Uterus (tissue), 4 donors: Measurements from ENCODE around the gene NR4A3. TPM values are rescaled to one million over a fixed set of nuclear protein-coding genes. Genes with fewer than 3 reads are reported as not detected.

Experiments
- DNase-seq, 2 donors: peaks; one replicate each; pipeline ENCODE4 v3.0.0-alpha.2; 2019 to 2020
- H3K27ac ChIP-seq, 2 donors: fragments of 200-600 bp; sonication (generic); 1 replicate in 1 of 2; 2 replicates in 1 of 2; pipeline ENCODE4 v1.5.1; 2016 to 2018
- H3K27me3 ChIP-seq, 2 donors: fragments of 200-600 bp; sonication (generic); one replicate each; pipeline ENCODE4 v1.5.1; 2018 to 2019; ENCODE audit warnings: control low read depth in 1 of 2
- H3K36me3 ChIP-seq, 2 donors: fragments of 200-600 bp; sonication (generic); one replicate each; pipeline ENCODE4 v1.5.1; 2019; ENCODE audit warnings: control low read depth in 1 of 2
- H3K4me1 ChIP-seq, 2 donors: fragments of 200-600 bp; sonication (generic); one replicate each; pipeline ENCODE4 v1.5.1; 2018 to 2019; ENCODE audit warnings: control low read depth in 1 of 2
- H3K4me3 ChIP-seq, 2 donors: fragments of 200-600 bp; sonication (generic); 1 replicate in 1 of 2; 2 replicates in 1 of 2; pipeline ENCODE4 v1.5.1; 2018 to 2019; ENCODE audit warnings: mild to moderate bottlenecking in 1 of 2
- H3K9me3 ChIP-seq, 2 donors: fragments of 200-600 bp; sonication (generic); one replicate each; pipeline ENCODE4 v1.5.1; 2019; ENCODE audit warnings: control low read depth in 1 of 2
- POLR2A ChIP-seq, 2 donors: fragments of 450-650 bp; IDR thresholded peaks; one replicate each; pipeline ENCODE4 v1.6.1; 2016; ENCODE audit warnings: antibody characterized with exemption in 2 of 2, mild to moderate bottlenecking in 1 of 2, moderate library complexity in 1 of 2
- intact Hi-C: fragments of 100-400 bp; cut with DNase I; formaldehyde crosslinking; loops from one replicate; pipeline ENCODE4 v1.15.1; 2023; ENCODE audit warnings: low total_unique reads
- total RNA-seq, 4 donors: library from RNA; depleted of rRNA in 3 of 4; stranded (reverse); fragments of >200 nt in 3 of 4; gene quantifications; one replicate each; pipeline versions ENCODE4 v1.1.0 to v1.2.4, GENCODE V29; 2014 to 2023
- TF ChIP-seq, protein P1 (sequence below), 4 experiments: fragments of 200-600 bp in 2 of 4; fragments of 450-650 bp in 2 of 4; sonication (generic) in 2 of 4; IDR thresholded peaks; one replicate each; pipeline ENCODE4 v1.5.1; 2016 to 2019; ENCODE audit warnings: antibody characterized with exemption in 4 of 4, mild to moderate bottlenecking in 2 of 4, moderate library complexity in 1 of 4
- donor health status: DM: yes; HTN: yes; CAD: no.

Gene NR4A3
- total RNA-seq, 4 donors from 2014 or later, result under 0.01 to 5.5 (median 2.0) TPM

DNA sequence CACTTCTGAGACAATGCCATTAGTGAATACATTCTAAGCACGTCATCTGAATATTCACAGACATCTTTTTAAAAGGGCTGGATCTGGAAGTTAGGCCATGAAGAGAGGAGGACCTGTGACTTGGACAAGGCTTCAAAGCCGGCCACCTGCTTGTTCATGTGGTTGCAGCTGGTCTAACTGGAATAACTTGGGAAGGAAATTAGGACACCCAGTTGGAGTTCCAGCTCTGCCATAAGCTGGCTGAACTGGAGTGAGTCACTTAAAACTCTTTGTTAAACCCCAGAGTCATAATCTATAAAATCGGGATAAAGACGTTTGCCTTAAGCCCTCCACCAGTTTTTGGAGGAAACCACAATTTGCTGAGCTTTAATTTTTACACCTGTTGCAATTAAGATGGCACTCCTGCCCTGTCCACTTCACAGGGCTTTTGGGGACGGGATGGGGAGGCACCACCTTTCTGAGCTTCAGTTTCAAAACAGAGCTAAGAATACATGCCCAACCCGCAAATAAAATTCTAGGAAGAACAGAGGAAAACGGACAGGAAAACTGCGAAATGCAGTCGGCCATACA lies 84.2 kb downstream of the NR4A3 start:
- Histone ChIP-seq H3K27ac (peak overlapping the region; percentile 94 to 96), H3K4me3 (peak overlapping the region; percentile 69 to 78), H3K36me3 (no peaks in the 10 kb centered on the region), H3K9me3 (no peaks in the 10 kb centered on the region), H3K4me1 (no peaks in the 10 kb centered on the region), H3K27me3 (no peaks in the 10 kb centered on the region)
- DNase-seq, result no peak
- intact Hi-C loops, result no loop called here
- TF ChIP-seq, protein P1, sequence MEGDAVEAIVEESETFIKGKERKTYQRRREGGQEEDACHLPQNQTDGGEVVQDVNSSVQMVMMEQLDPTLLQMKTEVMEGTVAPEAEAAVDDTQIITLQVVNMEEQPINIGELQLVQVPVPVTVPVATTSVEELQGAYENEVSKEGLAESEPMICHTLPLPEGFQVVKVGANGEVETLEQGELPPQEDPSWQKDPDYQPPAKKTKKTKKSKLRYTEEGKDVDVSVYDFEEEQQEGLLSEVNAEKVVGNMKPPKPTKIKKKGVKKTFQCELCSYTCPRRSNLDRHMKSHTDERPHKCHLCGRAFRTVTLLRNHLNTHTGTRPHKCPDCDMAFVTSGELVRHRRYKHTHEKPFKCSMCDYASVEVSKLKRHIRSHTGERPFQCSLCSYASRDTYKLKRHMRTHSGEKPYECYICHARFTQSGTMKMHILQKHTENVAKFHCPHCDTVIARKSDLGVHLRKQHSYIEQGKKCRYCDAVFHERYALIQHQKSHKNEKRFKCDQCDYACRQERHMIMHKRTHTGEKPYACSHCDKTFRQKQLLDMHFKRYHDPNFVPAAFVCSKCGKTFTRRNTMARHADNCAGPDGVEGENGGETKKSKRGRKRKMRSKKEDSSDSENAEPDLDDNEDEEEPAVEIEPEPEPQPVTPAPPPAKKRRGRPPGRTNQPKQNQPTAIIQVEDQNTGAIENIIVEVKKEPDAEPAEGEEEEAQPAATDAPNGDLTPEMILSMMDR (IDR thresholded peaks at IDR 0.05), result no peak
- no peak for TF ChIP-seq POLR2A (IDR thresholded peaks at IDR 0.05)

DNA sequence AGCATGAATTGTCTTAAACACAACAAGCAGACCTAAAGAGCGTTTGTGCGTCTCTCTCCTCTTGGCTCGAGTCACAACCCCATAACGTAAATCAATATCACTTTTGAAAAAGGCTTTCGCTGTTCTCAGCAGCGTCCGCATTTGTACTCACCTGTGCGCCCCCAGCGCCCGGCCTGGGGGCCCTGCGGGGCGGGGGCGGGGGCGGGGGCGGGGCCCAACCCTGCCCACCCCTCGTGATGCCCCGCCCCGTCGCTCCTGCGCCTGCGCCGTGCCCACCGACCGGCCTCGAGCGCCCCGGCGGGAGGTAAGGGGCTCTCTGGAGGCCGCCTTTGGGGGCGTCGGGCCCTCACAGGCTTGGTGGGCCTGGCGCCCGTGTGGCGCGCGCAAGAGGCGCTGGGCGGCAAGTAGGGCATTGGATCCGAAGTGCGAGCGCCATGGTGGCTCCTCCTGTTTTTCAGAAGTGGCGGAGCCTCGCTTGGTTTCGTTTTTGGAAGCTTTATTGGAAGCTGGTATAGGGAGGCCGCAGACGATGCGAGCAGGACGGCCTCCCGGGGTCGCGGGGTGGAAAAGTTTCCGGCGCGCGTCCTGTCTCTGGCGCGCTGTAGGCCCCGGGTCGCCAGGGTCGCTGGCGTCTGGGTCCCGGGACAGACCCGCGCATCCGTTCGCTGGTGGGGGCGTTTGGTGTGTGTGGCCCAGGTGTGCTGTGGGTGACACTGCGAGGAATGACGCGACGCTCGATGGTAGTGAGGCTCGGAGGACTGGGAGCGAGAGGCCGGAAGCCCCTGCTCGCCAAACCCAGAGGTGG lies 84.9 kb downstream of the NR4A3 start, which contains the start of gene STX17:
STX17 (plus strand) TSS at position 252 of the 805 bp plus-strand sequence. CDS start 8,586 bp downstream, outside the sequence.
- Histone ChIP-seq H3K9me3 (no peaks in the 10 kb centered on the region), H3K36me3 (no peaks in the 10 kb centered on the region), H3K27ac (peak within 1 kb of the TSS; percentile 94 to 96), H3K4me3 (peak within 1 kb of the TSS; percentile 69 to 78), H3K4me1 (no peaks in the 10 kb centered on the region), H3K27me3 (no peaks in the 10 kb centered on the region)
- DNase-seq, result peak; percentile 70 to 81
- peak; percentile 66 to 82 for TF ChIP-seq POLR2A (IDR thresholded peaks at IDR 0.05)
- TF ChIP-seq, protein P1 (IDR thresholded peaks at IDR 0.05), result peak in 1 of 4 experiments; percentile 12
- intact Hi-C loops, result no loop called here

DNA sequence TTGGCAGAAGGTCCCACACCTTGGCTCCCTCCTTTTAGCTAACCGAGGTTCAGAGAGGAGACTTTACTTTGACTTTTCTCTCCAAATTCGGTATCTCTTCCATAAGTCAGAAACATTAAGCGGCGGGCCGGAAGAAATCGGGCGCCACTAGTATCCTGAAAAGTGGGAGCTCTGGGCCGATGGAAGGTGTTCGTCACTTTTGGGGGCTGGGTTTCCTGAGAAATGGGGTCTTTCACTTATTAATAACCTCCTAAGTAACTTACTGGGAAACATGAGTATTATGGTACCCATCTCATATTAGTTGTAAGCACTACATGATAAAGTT lies 85.5 kb downstream of the NR4A3 start:
- Histone ChIP-seq H3K4me1 (no peaks in the 10 kb centered on the region), H3K4me3 (peak overlapping the region; percentile 69 to 78), H3K36me3 (no peaks in the 10 kb centered on the region), H3K27me3 (no peaks in the 10 kb centered on the region), H3K27ac (peak overlapping the region; percentile 94 to 96), H3K9me3 (no peaks in the 10 kb centered on the region)
- intact Hi-C loops, result no loop called here
- TF ChIP-seq POLR2A (IDR thresholded peaks at IDR 0.05), result no peak
- TF ChIP-seq, protein P1 (IDR thresholded peaks at IDR 0.05), result no peak
- DNase-seq, result no peak

DNA sequence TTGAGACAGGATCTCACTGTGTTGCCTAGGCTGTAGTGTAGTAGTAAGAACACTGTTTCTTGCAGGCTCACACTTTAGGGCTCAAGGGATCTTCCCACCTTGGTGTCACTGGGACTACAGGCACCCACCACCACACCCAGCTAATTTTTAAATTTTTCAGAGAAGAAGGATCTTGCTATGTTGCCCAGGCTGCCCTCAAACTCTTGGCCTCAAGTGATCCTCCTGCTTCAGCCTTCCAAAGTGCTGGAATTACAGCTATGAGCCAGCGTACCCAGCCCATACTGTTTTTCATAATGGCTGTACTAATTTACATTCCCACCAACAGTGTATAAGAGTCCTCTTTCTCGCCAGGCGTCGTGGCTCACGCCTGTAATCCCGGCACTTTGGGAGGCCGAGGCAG lies 89.9 kb downstream of the NR4A3 start:
- no peaks in the 10 kb centered on the region for H3K36me3 ChIP-seq
- TF ChIP-seq, protein P1 (IDR thresholded peaks at IDR 0.05), result no peak
- TF ChIP-seq POLR2A (IDR thresholded peaks at IDR 0.05), result no peak
- DNase-seq, result no peak
- H3K27ac ChIP-seq, result no peak overlapping the region
- no peaks in the 10 kb centered on the region for H3K9me3 ChIP-seq
- H3K27me3 ChIP-seq, result no peaks in the 10 kb centered on the region
- no peak overlapping the region for H3K4me3 ChIP-seq
- intact Hi-C loops, result no loop called here
- no peaks in the 10 kb centered on the region for H3K4me1 ChIP-seq

Other genes with a start within 250 kb of the NR4A3 start
- gene STX17, start 84.8 kb downstream of the NR4A3 start, total RNA-seq, result 10 to 100 TPM; 15.0 to 66.4 (median 32.6) TPM